Right lobe of liver (tissue), 4 donors: ENCODE results near the gene FLT1.

Experiments used
- POLR2A ChIP-seq: fragments of 450-650 bp; IDR thresholded peaks from one replicate; pipeline ENCODE4 v1.6.1; 2017; ENCODE audit warnings: antibody characterized with exemption, mild to moderate bottlenecking
- TF ChIP-seq, protein P1 (sequence below), 4 donors: fragments of 200-600 bp in 3 of 4; fragments of 450-650 bp in 1 of 4; IDR thresholded peaks; one replicate each; pipeline versions ENCODE4 v1.5.1 to v1.8.0; 2016 to 2022; ENCODE audit warnings: antibody characterized with exemption in 4 of 4, mild to moderate bottlenecking in 2 of 4
- donor health status: DM: no; HTN: no; CAD: no.
- donor health status: DM: no; HTN: no; CAD: no.
- donor health status: DM: no; HTN: yes; CAD: no.

DNA sequence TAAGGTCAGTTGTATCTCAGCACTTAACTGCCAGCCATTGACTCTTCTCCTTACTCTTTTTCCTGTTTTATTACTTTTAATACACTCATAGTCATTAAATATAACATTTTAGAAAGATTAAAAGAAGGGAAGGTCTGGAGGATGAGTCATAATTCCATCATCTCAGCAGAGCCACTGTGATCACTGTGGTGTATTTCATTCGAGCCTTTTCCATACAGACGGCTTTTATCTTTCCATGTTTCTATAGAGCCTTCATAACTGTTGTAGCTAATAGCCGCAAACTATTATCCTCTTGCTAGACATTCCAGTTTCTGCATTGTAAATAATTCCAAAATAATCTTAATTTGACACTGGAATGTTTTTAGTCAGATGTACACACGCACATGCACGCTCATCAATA lies 4.7 kb upstream of the FLT1 start:
- TF ChIP-seq POLR2A, result no peak
- TF ChIP-seq, protein P1, sequence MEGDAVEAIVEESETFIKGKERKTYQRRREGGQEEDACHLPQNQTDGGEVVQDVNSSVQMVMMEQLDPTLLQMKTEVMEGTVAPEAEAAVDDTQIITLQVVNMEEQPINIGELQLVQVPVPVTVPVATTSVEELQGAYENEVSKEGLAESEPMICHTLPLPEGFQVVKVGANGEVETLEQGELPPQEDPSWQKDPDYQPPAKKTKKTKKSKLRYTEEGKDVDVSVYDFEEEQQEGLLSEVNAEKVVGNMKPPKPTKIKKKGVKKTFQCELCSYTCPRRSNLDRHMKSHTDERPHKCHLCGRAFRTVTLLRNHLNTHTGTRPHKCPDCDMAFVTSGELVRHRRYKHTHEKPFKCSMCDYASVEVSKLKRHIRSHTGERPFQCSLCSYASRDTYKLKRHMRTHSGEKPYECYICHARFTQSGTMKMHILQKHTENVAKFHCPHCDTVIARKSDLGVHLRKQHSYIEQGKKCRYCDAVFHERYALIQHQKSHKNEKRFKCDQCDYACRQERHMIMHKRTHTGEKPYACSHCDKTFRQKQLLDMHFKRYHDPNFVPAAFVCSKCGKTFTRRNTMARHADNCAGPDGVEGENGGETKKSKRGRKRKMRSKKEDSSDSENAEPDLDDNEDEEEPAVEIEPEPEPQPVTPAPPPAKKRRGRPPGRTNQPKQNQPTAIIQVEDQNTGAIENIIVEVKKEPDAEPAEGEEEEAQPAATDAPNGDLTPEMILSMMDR (IDR thresholded peaks at IDR 0.05), result no peak
